Sigmoid colon (tissue), 7 donors: ENCODE data around the gene ECI2. TPM values are rescaled to one million over a fixed set of nuclear protein-coding genes. Genes with fewer than 3 reads are reported as not detected.

ENCODE experiments used
- DNase-seq: peaks from one replicate; pipeline ENCODE4 v3.0.0-alpha.2; 2019
- H3K27ac ChIP-seq, 4 donors: fragments of 200-600 bp; sonication (generic); one replicate each; pipeline ENCODE4 v1.5.1; 2016 to 2019; ENCODE audit warnings: mild to moderate bottlenecking in 1 of 4
- H3K27me3 ChIP-seq, 3 donors: fragments of 200-600 bp; sonication (generic); one replicate each; pipeline ENCODE4 v1.5.1; 2019; ENCODE audit warnings: mild to moderate bottlenecking in 1 of 3
- H3K36me3 ChIP-seq, 4 donors: fragments of 200-600 bp; sonication (generic); one replicate each; pipeline ENCODE4 v1.5.1; 2016 to 2019
- H3K4me1 ChIP-seq, 4 donors: fragments of 200-600 bp; sonication (generic); one replicate each; pipeline ENCODE4 v1.5.1; 2017 to 2019
- H3K4me3 ChIP-seq, 4 donors: fragments of 200-600 bp; sonication (generic); one replicate each; pipeline ENCODE4 v1.5.1; 2017 to 2019; ENCODE audit warnings: mild to moderate bottlenecking in 2 of 4, moderate library complexity in 1 of 4
- H3K9me3 ChIP-seq, 4 donors: fragments of 200-600 bp in 3 of 4; sonication (generic) in 3 of 4; one replicate each; pipeline versions ENCODE4 v1.5.1 to v1.6.1; 2013 to 2019
- EP300 ChIP-seq, 4 donors: sonication (generic); formaldehyde crosslinking; IDR thresholded peaks; one replicate each; pipeline ENCODE4 v1.6.1; 2017; ENCODE audit warnings: antibody characterized with exemption in 4 of 4
- POLR2A ChIP-seq, 2 donors: fragments of 450-650 bp; IDR thresholded peaks; one replicate each; pipeline ENCODE4 v1.6.1; 2016; ENCODE audit warnings: antibody characterized with exemption in 2 of 2, mild to moderate bottlenecking in 2 of 2, moderate library complexity in 2 of 2
- POLR2AphosphoS5 ChIP-seq, 4 donors: sonication (generic); formaldehyde crosslinking; IDR thresholded peaks; one replicate each; pipeline ENCODE4 v1.6.1; 2017; ENCODE audit warnings: antibody characterized with exemption in 4 of 4
- WGBS, 2 donors: extraction: QIAGEN DNeasy Blood & Tissue Kit; methylation state at CpG; one replicate each; pipeline ENCODE4 v1.1.7; 2013; 5-methylcytosine and 5-hydroxymethylcytosine counted together
- intact Hi-C: fragments of 100-400 bp; cut with DNase I; formaldehyde crosslinking; loops from one replicate; pipeline ENCODE4 v1.15.1; 2023
- polyA plus RNA-seq, 3 donors: library from polyadenylated mRNA; stranded (reverse); fragments of 200-250 nt; gene quantifications; one replicate each; pipeline ENCODE4 v1.2.3, GENCODE V29; 2013
- total RNA-seq, 4 donors: library from RNA; depleted of rRNA; stranded (reverse); fragments of >200 nt; gene quantifications; one replicate each; pipeline ENCODE4 v1.1.0, GENCODE V29; 2016
- TF ChIP-seq, protein P1 (sequence below), 4 experiments: fragments of 450-650 bp in 3 of 4; fragments of 200-600 bp in 1 of 4; IDR thresholded peaks; one replicate each; pipeline ENCODE4 v1.5.1; 2016 to 2019; ENCODE audit warnings: antibody characterized with exemption in 4 of 4, mild to moderate bottlenecking in 3 of 4, moderate library complexity in 2 of 4
- donor health status: healthy with polysubstance abuse.
- donor health status: Bipolar disorder and iron deficiency.
- donor health status: healthy.

Gene ECI2, protein sequence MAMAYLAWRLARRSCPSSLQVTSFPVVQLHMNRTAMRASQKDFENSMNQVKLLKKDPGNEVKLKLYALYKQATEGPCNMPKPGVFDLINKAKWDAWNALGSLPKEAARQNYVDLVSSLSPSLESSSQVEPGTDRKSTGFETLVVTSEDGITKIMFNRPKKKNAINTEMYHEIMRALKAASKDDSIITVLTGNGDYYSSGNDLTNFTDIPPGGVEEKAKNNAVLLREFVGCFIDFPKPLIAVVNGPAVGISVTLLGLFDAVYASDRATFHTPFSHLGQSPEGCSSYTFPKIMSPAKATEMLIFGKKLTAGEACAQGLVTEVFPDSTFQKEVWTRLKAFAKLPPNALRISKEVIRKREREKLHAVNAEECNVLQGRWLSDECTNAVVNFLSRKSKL
- 10 to 100 TPM; 30.0 to 46.2 (median 39.9) TPM for total RNA-seq
- 100 to 1,000 TPM in 1 of 3 donors, 10 to 100 TPM in 2; 61.2 to 100 (median 94.1) TPM for polyA plus RNA-seq

DNA sequence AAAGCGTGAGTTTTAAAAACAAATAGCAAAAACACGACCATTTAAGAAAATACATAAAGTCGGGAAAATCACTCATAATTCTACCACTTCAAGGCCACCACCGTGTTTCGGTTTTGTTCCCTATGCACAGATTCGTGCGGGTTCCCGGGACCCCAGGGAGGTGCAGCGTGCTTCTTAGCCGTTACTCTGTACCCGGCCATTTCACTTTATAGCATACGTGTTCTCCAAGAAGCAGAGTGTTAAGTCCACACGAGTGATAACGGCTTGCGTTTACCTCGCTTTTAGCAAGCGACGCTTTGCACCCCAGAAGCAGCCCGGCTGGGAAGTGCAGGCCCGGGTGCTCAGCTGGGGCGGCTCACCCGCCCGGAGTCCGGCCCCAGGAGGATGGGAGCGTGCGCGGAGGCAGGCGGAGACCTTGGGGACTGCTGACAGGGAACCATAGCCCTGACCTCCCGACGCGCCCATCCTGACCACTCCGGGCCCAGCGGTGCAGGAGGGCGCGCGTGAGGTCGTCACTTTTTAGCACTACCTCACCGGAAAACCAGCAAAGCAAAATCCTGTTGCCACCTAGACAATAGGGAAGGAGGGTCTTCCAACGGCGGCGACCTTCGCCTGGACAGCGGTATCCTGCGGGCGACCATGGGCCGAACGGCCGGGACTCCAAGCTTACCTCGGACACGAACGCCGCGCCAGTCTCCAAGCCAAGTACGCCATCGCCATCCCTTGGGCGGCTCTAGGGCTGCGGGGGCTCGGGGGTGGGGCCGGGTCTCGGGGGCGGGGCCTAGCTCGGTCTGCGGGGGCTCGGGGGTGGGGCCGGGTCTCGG lies at the start of gene ECI2:
ECI2 (minus strand) TSS at position 735 of the 824 bp plus-strand sequence; CDS start at position 720, 15 bp downstream.
- H3K4me3 ChIP-seq, result peak within 1 kb of the TSS; percentile 79 to 94 (median 86)
- DNase-seq, result no peak
- intact Hi-C loops, result loop anchor here (5.0 to 10.0 kb wide), 5 partner anchors 113 to 890 kb away; partner anchors contain the start of genes CDYL and PXDC1
- no peaks in the 10 kb centered on the region for H3K9me3 ChIP-seq
- peaks cover 0 to 24% (median 21%) of the 10 kb centered on the region in 4 donors for H3K4me1 ChIP-seq
- TF ChIP-seq POLR2AphosphoS5 (IDR thresholded peaks at IDR 0.05), result peak; percentile 86 to 91 (median 88)
- TF ChIP-seq POLR2A (IDR thresholded peaks at IDR 0.05), result peak; percentile 38 to 62
- no peak for TF ChIP-seq EP300 (IDR thresholded peaks at IDR 0.05)
- TF ChIP-seq, protein P1, sequence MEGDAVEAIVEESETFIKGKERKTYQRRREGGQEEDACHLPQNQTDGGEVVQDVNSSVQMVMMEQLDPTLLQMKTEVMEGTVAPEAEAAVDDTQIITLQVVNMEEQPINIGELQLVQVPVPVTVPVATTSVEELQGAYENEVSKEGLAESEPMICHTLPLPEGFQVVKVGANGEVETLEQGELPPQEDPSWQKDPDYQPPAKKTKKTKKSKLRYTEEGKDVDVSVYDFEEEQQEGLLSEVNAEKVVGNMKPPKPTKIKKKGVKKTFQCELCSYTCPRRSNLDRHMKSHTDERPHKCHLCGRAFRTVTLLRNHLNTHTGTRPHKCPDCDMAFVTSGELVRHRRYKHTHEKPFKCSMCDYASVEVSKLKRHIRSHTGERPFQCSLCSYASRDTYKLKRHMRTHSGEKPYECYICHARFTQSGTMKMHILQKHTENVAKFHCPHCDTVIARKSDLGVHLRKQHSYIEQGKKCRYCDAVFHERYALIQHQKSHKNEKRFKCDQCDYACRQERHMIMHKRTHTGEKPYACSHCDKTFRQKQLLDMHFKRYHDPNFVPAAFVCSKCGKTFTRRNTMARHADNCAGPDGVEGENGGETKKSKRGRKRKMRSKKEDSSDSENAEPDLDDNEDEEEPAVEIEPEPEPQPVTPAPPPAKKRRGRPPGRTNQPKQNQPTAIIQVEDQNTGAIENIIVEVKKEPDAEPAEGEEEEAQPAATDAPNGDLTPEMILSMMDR (IDR thresholded peaks at IDR 0.05), result no peak
- WGBS, 2 donors, result 1% methylated on average over 66 of the region's 66 CpGs
- peaks cover 4 to 25% (median 11%) of the 10 kb centered on the region in 4 donors for H3K36me3 ChIP-seq
- no peaks in the 10 kb centered on the region for H3K27me3 ChIP-seq
- peak within 1 kb of the TSS; percentile 90 to 97 (median 95) for H3K27ac ChIP-seq

DNA sequence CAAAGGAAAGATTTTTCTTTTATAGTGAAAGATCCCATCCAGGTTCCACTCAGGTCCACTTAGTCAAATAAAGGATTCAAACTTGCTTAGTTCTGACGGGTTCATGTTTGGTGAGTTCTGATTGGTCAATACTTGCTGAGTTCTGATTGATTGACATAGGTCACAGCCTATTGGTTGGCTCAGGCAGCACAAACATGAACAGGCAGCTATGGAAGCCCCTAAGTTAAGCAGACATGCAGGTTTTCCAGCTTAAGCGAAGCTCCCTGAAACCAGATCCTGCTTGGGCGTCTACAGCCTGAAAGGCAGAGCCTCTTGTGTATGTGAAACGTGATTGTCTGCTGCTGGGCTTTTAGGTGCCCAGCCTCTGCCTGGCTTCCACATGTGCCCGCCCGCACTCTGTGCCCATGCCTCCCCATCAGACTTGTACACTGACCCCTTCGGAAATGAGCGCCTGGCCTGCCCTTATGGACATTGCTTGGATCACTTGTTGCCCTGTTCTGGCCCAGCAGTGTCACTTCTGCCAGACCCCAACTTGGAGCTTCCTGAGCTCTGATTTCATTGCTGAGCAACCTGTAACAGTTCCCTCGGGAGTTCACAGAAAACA lies 45.4 kb upstream of the ECI2 start:
- DNase-seq, result no peak
- Histone ChIP-seq H3K27ac (no peak overlapping the region), H3K4me3 (no peak overlapping the region), H3K9me3 (no peaks in the 10 kb centered on the region), H3K36me3 (no peaks in the 10 kb centered on the region), H3K4me1 (no peaks in the 10 kb centered on the region), H3K27me3 (no peaks in the 10 kb centered on the region)
- intact Hi-C loops, result no loop called here
- WGBS, 2 donors, result 85 to 87% methylated on average over 9 of the region's 9 CpGs
- TF ChIP-seq POLR2AphosphoS5 (IDR thresholded peaks at IDR 0.05) (no peak), POLR2A (IDR thresholded peaks at IDR 0.05) (no peak), EP300 (IDR thresholded peaks at IDR 0.05) (no peak)
- TF ChIP-seq, protein P1 (IDR thresholded peaks at IDR 0.05), result no peak

DNA sequence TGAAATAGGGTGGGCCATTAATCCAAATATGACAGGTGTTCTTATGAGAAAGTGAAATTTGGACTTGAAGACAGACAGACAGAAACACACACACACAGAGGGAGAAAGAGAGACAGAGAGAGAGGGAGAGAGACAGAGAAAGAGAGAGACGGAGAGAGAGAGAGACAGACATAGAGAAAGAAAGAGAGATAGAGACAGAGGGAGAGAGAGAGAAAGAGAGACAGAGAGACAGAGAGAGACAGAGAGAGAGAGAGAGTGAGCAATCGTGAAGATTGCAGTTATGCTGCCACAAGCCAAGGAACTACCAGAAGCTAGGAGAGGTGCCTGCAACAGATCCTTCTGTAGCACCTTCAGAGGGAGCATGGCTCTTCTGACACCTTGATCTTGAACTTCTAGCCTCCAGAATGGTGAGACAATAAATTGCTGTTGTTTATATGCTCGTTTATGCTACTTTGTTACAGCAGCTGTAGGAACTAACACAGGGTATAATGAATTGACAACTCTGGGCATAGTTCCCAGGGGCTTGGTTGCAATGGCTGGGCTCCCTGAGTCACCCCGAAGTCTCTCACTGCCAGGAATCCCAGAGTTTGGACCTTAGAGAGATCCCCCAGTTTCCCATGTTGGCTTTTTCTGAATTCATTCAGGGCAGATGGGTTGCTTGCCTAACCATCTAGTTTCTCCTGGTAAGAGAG lies 44.7 kb upstream of the ECI2 start:
- DNase-seq, result no peak
- H3K27ac ChIP-seq, result no peak overlapping the region
- H3K4me1 ChIP-seq, result no peaks in the 10 kb centered on the region
- H3K36me3 ChIP-seq, result no peaks in the 10 kb centered on the region
- 60 to 86% methylated on average over 4 of the region's 4 CpGs for WGBS, 2 donors
- no peak overlapping the region for H3K4me3 ChIP-seq
- H3K9me3 ChIP-seq, result no peaks in the 10 kb centered on the region
- TF ChIP-seq POLR2A (IDR thresholded peaks at IDR 0.05), result no peak
- TF ChIP-seq EP300 (IDR thresholded peaks at IDR 0.05), result no peak
- no peak for TF ChIP-seq POLR2AphosphoS5 (IDR thresholded peaks at IDR 0.05)
- TF ChIP-seq, protein P1 (IDR thresholded peaks at IDR 0.05), result no peak
- no peaks in the 10 kb centered on the region for H3K27me3 ChIP-seq
- intact Hi-C loops, result no loop called here

DNA sequence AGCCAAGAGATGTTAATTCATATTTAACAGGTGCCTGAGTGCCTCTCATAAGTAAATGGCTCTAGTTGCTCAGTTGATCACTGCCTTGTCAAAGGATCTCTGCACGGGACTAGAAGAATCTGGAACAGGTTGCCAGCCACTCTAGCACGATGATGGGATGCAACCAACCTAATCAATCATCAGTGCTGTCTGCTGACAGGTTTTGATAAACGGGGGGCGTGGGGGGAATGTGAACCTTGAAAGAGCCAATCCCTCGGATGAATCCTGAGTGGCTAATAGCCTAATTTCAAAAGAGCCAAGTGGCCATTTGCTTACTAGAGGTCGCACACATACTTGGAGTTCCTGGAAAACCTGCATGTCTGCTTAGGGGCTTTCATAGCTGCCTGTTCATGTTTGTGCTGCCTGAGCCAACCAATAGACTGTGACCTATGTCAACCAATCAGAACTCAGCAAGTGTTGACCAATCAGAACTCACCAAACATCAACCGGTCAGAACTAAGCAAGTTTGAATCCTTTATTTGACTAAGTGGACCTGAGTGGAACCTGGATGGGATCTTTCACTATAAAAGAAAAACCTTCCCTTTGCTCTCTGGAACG lies 43.5 kb upstream of the ECI2 start:
- Histone ChIP-seq H3K4me1 (no peaks in the 10 kb centered on the region), H3K27ac (no peak overlapping the region), H3K36me3 (no peaks in the 10 kb centered on the region), H3K4me3 (no peak overlapping the region), H3K9me3 (no peaks in the 10 kb centered on the region), H3K27me3 (no peaks in the 10 kb centered on the region)
- TF ChIP-seq POLR2AphosphoS5 (IDR thresholded peaks at IDR 0.05) (no peak), POLR2A (IDR thresholded peaks at IDR 0.05) (no peak), EP300 (IDR thresholded peaks at IDR 0.05) (no peak)
- TF ChIP-seq, protein P1 (IDR thresholded peaks at IDR 0.05), result no peak
- no peak for DNase-seq
- WGBS, 2 donors, result 91 to 92% methylated on average over 8 of the region's 8 CpGs
- intact Hi-C loops, result no loop called here
